GM21723 (cell line): ENCODE results near the gene AOPEP.
"Not testable (repeated sequence)": the region's sequence is repeated elsewhere in the genome, so short reads cannot be mapped to it uniquely, and the experiment has no call there.

Experiments
- ATAC-seq: cut with Tn5 transposase; IDR thresholded peaks from one replicate; pipeline ENCODE4 v1.9.1; 2021; ENCODE audit warnings: mild to moderate bottlenecking, moderate library complexity; ENCODE audit not compliant: unreplicated experiment

AOPEP gene

GRCh38 chr9:94840738-94841137 lies 114.2 kb downstream of the AOPEP start:
- no peak for ATAC-seq

- no peak for ATAC-seq
Measured at GRCh38 chr9:94843134-94843533, 116.6 kb downstream of the AOPEP start.

GRCh38 chr9:94846739-94847138 lies 120.2 kb downstream of the AOPEP start:
- ATAC-seq, result no peak

DNA sequence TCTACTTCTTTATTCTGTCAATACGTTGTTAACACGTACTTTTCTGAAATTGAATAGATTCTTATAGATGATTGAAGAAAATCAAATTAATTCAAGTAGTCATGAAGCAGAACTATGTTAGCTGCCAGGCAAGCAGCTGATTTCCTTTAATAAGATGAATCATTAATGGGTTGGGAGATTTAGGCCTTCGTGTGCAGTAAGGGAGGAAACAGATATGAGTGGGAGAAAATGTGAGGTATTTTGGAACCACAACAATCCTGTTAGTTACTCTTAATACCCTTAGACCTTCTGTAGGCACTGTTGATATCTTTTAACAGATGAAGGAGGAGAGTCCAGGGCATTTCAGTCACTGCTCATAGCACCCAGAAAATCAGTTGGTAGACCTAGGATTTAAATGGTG lies 121.0 kb downstream of the AOPEP start:
- ATAC-seq, result no peak

GRCh38 chr9:94848791-94849190 lies 122.3 kb downstream of the AOPEP start:
- ATAC-seq, result not testable (repeated sequence)

DNA sequence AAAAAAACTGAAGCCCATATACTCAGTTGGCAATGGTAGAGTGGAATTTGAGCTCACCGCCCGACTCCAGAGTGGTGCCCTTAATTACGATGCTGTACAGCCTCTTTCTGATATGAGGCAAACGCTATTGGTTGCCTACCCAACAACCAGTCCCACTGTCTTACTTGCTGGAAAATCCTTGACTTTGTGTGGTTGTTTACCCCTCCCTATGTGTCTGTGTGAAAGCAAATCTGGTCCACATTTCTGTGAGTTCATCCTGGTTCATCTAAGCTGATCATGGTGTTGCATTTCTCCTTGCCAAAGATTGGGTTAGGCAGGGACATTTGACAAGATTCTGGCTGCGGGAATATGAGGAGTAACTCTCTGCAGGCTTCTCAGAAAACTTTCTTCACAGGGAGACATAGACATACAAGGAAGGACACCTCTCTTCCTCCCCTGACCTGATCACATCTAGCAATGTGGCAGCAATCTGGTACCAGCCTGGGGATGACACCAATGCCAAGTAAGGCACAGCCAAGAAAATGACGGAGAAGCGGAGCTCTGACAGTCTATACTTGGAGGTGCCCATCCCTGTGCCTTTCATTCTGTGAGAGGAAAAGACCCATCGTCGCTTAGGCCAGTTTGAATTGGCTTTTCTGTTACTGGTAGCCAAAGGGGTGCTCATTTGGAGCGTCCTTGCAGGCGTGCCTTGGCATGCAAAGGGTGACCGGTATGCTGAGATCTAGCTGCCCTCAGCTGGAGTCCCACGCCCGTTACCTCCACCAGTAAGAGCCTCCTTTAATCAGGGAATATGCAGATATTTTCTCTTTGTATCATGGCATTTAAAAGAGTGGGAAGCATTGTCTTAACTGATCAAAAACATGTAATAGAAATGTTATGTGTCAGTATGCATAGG lies 124.3 kb downstream of the AOPEP start:
- ATAC-seq, result no peak

DNA sequence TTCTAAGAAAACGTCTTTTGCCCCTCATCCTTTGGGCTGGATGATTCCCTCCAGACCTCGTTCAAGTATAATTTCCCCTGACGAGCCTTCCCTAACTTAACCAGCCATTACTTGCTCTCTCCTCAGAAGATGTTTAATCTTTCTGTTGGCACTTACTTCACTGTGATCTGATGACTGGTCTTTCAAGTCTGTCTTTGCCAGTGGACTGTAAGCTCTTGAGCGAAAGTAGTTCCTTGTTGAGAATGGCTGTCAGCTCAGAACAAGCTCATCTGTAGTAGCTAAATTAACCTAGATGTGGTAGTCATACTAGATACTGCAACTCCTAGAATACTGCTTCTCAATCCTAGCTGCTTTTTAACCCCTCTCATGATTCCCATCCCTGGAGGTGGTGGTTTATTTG lies 125.0 kb downstream of the AOPEP start:
- no peak for ATAC-seq

DNA sequence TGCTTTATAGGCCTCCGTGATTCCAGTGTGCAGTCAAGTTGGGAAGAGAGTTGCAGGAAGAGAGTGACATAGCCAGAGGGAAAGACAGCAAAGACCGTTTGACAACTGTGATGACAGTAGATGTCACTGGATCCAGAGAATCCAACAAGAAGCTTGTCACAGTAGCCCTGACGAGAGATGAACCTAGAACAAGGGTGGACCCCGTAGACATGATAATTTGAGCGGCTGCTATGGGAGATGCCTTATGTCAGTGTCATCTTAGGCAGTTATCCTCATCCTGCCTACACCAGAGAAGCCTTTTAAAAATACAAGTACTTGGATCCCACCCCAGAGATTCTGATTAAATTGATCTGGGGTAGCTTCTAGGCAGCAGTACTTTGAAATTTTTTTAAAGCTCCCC lies 125.4 kb downstream of the AOPEP start:
- ATAC-seq, result no peak

DNA sequence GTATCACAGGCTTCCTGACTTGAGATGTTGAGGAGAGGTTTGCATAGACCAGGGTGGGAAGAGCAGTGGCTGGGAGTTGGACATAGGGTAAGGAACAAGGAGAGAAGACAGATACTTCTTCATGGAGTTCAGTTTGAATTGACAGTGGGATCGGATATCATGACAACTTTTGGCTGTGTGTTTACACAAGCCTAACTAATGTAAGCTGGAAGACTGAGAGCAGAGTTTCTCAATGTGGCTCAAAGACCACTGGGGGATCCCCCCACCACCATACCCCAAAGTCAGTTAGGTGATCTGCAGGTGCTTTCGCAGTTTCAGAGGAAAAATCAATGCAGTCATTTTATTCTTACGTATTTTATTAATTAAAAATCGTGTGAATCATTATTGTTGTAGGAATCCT lies 125.9 kb downstream of the AOPEP start:
- ATAC-seq, result no peak

DNA sequence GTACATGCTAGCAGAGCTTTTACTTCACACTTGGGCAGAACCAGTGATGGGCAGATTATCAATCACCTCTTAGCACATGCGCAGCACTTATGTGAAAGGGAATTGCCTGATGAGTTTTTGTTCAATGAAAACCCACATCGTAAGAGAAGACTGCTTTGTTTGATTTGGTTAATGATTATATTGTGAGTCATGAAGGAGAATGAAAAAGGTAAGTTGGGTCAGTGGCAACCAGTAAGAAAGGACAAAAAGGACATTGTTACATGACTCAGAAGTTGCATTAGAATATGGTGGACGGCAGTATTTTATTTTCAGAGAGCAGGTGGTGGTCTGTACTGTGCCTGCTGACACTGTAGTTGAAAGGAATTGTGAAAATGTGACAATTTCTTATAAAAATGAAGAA lies 127.4 kb downstream of the AOPEP start:
- ATAC-seq, result no peak

GRCh38 chr9:94855903-94856302 lies 129.4 kb downstream of the AOPEP start:
- no peak for ATAC-seq

- ATAC-seq, result no peak
Measured at GRCh38 chr9:94857791-94858190, 131.3 kb downstream of the AOPEP start.

- ATAC-seq, result no peak
Measured at GRCh38 chr9:94859226-94859625, 132.7 kb downstream of the AOPEP start.

DNA sequence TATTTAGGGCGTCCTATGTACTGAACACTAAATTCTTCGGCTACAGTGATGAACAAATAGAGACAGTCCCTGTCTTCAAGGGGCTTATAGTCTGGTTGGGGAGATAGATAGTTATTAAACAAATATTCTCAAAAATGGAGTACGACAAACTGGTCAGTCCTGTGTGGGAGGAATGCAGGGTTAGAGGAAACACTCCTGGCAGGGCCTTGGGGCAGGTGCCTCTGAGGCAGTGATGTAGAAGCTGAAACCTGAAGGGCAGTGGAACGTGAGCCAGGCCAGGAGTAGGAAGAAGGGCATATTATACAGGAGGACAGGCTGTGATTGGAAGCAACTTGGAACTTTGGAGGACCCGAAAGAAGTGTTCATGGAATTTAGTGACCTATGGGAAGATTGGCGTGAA lies 133.4 kb downstream of the AOPEP start:
- no peak for ATAC-seq

GRCh38 chr9:94860678-94861588 lies 134.4 kb downstream of the AOPEP start:
- peak; percentile 93 for ATAC-seq

DNA sequence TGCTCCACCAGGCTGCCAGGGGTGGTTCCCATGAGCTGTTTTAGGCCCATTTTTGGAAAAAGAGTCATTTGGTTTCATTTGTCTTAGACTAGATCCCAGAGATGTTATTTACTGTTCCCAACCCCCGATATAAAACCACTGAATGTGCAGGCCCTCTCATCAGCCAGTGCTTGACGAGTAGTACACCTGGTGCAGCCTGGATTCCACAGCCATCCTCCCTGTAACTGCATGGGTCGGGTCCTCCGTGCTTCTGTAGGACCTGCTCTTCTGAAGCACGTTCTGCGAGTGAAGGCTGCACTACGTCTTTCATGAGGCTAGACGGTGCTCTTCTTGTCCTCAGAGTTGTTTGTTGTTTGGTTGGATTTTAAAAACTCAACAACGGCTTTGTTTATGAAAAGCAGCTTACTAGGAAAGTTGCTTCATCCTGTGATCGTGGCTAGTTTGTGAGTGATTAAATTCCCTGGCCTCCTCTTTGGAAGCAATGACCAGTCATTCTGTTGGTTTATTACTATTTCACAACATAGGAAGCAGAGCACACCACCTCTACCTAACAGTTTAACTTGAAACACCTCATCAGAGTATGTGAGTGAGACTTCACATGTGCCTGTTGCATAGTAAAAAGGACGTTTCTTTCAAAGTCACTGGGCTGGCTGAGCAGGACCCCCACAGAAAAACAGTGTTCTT lies 135.2 kb downstream of the AOPEP start:
- ATAC-seq, result no peak

DNA sequence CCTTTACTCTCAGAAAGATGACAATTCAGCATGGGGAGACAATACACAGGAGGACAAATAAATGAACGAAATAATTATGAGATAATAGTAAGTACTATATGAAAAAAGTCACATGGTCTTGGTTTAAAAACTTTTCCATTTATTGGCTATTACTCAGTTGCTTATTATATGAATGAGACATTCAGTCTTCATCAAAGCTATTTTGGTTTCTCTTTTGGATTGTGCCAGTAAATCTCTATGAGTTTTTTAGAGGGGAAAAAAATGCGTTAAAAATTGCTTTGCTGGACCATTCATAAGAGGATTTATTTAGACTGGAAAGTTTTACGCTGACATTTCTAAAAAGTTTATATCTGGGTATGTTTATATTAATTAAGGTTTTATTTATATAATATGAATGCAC lies 137.7 kb downstream of the AOPEP start:
- ATAC-seq, result no peak

DNA sequence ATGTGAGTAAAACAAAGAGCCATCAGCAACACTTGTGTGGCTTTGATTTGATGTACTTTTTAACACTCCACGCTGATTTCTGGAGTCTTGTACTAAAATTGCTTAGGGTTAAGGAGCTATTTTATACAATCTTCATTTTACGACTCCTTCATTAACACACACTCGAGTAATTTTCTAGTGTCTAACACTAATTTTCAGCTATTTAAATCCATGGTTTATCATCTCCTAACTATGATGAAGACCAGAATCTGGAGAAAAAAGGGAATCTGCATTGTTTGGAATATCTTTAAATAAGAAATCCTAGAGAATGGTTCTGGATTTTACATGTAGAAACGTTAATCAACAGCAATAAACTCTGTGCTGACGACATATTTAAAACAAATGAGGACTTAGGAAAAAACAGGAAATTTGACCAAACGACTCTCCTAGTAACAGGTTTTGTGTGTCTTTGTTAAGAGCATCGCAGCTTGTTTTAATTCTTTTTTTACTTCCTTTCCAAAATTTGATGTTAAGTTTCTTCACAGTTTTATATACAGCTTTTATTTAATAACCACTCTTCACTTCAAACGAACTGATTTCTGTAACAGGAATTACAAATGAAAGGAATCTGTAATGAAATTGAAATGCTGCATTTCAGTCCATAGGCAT lies 138.5 kb downstream of the AOPEP start:
- ATAC-seq, result no peak

DNA sequence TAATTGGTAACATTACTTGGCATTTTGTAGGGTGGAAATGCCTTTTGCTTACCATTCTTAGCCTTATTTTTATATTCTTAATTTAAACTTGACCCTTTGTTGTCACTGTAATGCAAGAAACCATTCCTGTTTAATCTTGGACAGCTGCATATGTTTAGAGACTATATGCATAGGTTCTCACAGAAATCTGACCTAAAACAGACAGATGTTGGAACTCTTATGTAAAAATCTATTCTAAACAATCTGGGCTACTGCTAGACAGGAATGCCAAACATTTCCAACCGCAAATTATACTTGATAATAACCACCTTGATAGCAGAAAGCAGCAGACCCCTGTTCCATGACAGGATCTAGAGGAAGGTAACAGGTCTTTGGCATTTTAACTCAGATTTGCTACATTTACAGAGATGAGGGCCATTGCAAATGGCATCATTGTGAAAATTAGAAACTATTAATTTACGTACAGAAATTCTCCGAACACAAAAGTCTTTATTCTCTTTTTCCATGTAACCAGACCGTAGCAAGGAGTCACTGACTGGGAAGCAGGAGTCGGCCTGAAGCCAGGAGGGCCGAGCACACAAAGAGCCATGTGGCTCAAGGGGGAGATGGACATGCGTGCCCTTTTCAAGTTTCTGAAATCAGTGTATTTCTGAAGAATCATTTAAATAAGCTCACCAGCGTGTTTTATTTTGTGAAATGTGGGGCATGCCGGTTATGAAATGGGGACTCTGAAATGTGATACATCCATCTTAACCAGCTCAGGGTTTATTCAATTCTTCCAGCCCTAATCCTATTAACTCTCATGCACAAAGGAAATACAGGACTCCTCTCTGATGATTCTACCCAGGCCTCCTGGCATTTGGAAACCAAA lies 139.3 kb downstream of the AOPEP start:
- no peak for ATAC-seq

GRCh38 chr9:94866770-94867169 lies 140.3 kb downstream of the AOPEP start:
- no peak for ATAC-seq
